HG02938 (cell line): ENCODE results near the gene TMEM120B.
"Not testable (repeated sequence)": the region's sequence is repeated elsewhere in the genome, so short reads cannot be mapped to it uniquely, and the experiment has no call there.

Experiments used
- ATAC-seq: cut with Tn5 transposase; IDR thresholded peaks from one replicate; pipeline ENCODE4 v1.9.1; 2021; ENCODE audit warnings: mild to moderate bottlenecking, moderate library complexity; ENCODE audit not compliant: unreplicated experiment

TMEM120B gene

GRCh38 chr12:121712461-121713256, at the start of gene TMEM120B:
Gene TMEM120B, plus strand, starts transcription at chr12:121712752. Its CDS starts 144 bp downstream, at chr12:121712896.
- ATAC-seq = peak; percentile 69

- ATAC-seq = no peak
Observed at GRCh38 chr12:121663610-121663929, 49.0 kb upstream of the TMEM120B start.

GRCh38 chr12:121666829-121667228, 45.7 kb upstream of the TMEM120B start:
- ATAC-seq = not testable (repeated sequence)

GRCh38 chr12:121668750-121669520, 43.6 kb upstream of the TMEM120B start:
- ATAC-seq = no peak

GRCh38 chr12:121669521-121669900, 43.0 kb upstream of the TMEM120B start, which contains the start of gene MORN3:
Gene MORN3, minus strand, starts transcription at chr12:121669654. Its CDS starts 171 bp downstream, at chr12:121669483.
- no peak for ATAC-seq

GRCh38 chr12:121673013-121673511, 39.5 kb upstream of the TMEM120B start:
- no peak for ATAC-seq

GRCh38 chr12:121676190-121676589, 36.4 kb upstream of the TMEM120B start:
- no peak for ATAC-seq

GRCh38 chr12:121678305-121678704, 34.2 kb upstream of the TMEM120B start:
- no peak for ATAC-seq

- no peak for ATAC-seq
Observed at GRCh38 chr12:121678716-121679300, 33.7 kb upstream of the TMEM120B start.

GRCh38 chr12:121679661-121680197, 32.8 kb upstream of the TMEM120B start:
- ATAC-seq = not testable (repeated sequence)

GRCh38 chr12:121688966-121689365, 23.6 kb upstream of the TMEM120B start:
- no peak for ATAC-seq

- ATAC-seq = no peak
Observed at GRCh38 chr12:121689430-121689829, 23.1 kb upstream of the TMEM120B start.

- not testable (repeated sequence) for ATAC-seq
Observed at GRCh38 chr12:121692744-121693143, 19.8 kb upstream of the TMEM120B start.

- ATAC-seq = no peak
Observed at GRCh38 chr12:121693155-121693687, 19.3 kb upstream of the TMEM120B start.

- no peak for ATAC-seq
Observed at GRCh38 chr12:121697093-121697698, 15.4 kb upstream of the TMEM120B start.

GRCh38 chr12:121697861-121698260, 14.7 kb upstream of the TMEM120B start:
- not testable (repeated sequence) for ATAC-seq

GRCh38 chr12:121701667-121702277, 10.8 kb upstream of the TMEM120B start:
- no peak for ATAC-seq

GRCh38 chr12:121702944-121703343, 9.6 kb upstream of the TMEM120B start:
- ATAC-seq = no peak

- no peak for ATAC-seq
Observed at GRCh38 chr12:121705514-121705913, 7.0 kb upstream of the TMEM120B start.
